Keratinocyte (primary cell): ENCODE data around the gene SOAT1. TPM values are rescaled to one million over a fixed set of nuclear protein-coding genes. Genes with fewer than 3 reads are reported as not detected.
A peak's percentile ranks its signal among the peaks of the same experiment; 100 is the strongest.
"Not testable (repeated sequence)": the region's sequence is repeated elsewhere in the genome, so short reads cannot be mapped to it uniquely, and the experiment has no call there.

ENCODE experiments used
- DNase-seq: peaks from one replicate; pipeline ENCODE4 v3.0.0-alpha.2; 2011; ENCODE audit warnings: low read depth, missing footprints, low spot score
- FAIRE-seq: peaks from 2 replicates; lab custom pipeline; 2011; peaks lifted over from hg19 to GRCh38; lab: Jason Lieb, UNC
- H2AFZ ChIP-seq: 2 replicates; pipeline ENCODE4 v1.6.0; 2012; ENCODE audit warnings: low read length, control low read depth, inconsistent platforms; ENCODE audit not compliant: control insufficient read depth
- H3K27ac ChIP-seq: 2 replicates; pipeline ENCODE4 v1.5.1; 2011; ENCODE audit warnings: low read length; ENCODE audit not compliant: control insufficient read depth, insufficient read depth
- H3K27me3 ChIP-seq: 3 replicates; pipeline ENCODE4 v1.6.0; 2011; ENCODE audit warnings: low read length; ENCODE audit not compliant: control insufficient read depth, insufficient read depth; ENCODE audit errors: extremely low read depth
- H3K36me3 ChIP-seq, 2 experiments: 2 replicates in 1 of 2; 3 replicates in 1 of 2; pipeline ENCODE4 v1.5.1; 2011; ENCODE audit warnings: low read length in 2 of 2, mild to moderate bottlenecking in 1 of 2; ENCODE audit not compliant: control insufficient read depth in 2 of 2, insufficient read depth in 2 of 2; ENCODE audit errors: extremely low read depth in 1 of 2
- H3K4me1 ChIP-seq: 3 replicates; pipeline ENCODE4 v1.5.1; 2011; ENCODE audit warnings: low read length; ENCODE audit not compliant: control insufficient read depth, insufficient read depth; ENCODE audit errors: extremely low read depth
- H3K4me2 ChIP-seq: 3 replicates; pipeline ENCODE4 v1.6.0; 2011; ENCODE audit warnings: low read depth, low read length; ENCODE audit not compliant: control insufficient read depth, insufficient read depth; ENCODE audit errors: extremely low read depth
- H3K4me3 ChIP-seq, 3 experiments: fragments of 200-600 bp in 1 of 3; sonication (generic) in 1 of 3; 2 replicates in 2 of 3; 3 replicates in 1 of 3; pipeline ENCODE4 v1.5.1; 2011 to 2016; ENCODE audit warnings: low read length in 3 of 3, mild to moderate bottlenecking in 3 of 3, control low read depth in 2 of 3, inconsistent platforms in 1 of 3, low read depth in 1 of 3, mixed read lengths in 1 of 3, mixed run types in 1 of 3, moderate library complexity in 1 of 3; ENCODE audit not compliant: control insufficient read depth in 2 of 3, insufficient read depth in 2 of 3; ENCODE audit errors: extremely low read depth in 1 of 3
- H3K79me2 ChIP-seq: 2 replicates; pipeline ENCODE4 v1.6.0; 2012; ENCODE audit warnings: low read length; ENCODE audit not compliant: control insufficient read depth, insufficient read depth
- H3K9ac ChIP-seq: 3 replicates; pipeline ENCODE4 v1.6.0; 2011; ENCODE audit warnings: low read length; ENCODE audit not compliant: control insufficient read depth, insufficient read depth; ENCODE audit errors: extremely low read depth
- H3K9me1 ChIP-seq: 3 replicates; pipeline ENCODE4 v1.6.0; 2011; ENCODE audit warnings: low read length; ENCODE audit not compliant: control insufficient read depth, insufficient read depth; ENCODE audit errors: extremely low read depth
- H3K9me3 ChIP-seq: 2 replicates; pipeline ENCODE4 v1.5.1; 2012; ENCODE audit warnings: low read depth, low read length; ENCODE audit not compliant: control insufficient read depth
- H4K20me1 ChIP-seq: 3 replicates; pipeline ENCODE4 v1.6.0; 2011; ENCODE audit warnings: low read length; ENCODE audit not compliant: control insufficient read depth, insufficient read depth; ENCODE audit errors: extremely low read depth
- EZH2 ChIP-seq: IDR thresholded peaks from one replicate; pipeline ENCODE4 v1.6.1; 2012; ENCODE audit warnings: inconsistent platforms, mild to moderate bottlenecking, low read length, moderate library complexity
- dilution Hi-C: fragments of 300-500 bp; cut with MboI; formaldehyde crosslinking; loops from one replicate; pipeline ENCODE4 v1.7.0; 2020; ENCODE audit warnings: low sequenced_read_pairs; ENCODE audit not compliant: extremely low pct_ligation_motif_present
- polyA minus RNA-seq, 3 experiments: library from RNA; depleted of rRNA, polyadenylated mRNA; stranded (reverse); fragments of >200 nt; gene quantifications; 1 replicate in 1 of 3; 2 replicates in 1 of 3; 3 replicates in 1 of 3; pipeline ENCODE4 v1.2.3, GENCODE V29; 2011
- polyA plus RNA-seq, 5 experiments: library from polyadenylated mRNA; depleted of rRNA in 3 of 5; stranded (reverse) in 3 of 5; stranded (forward) in 1 of 5; unstranded in 1 of 5; fragments of >200 nt; gene quantifications; 1 replicate in 1 of 5; 2 replicates in 3 of 5; 3 replicates in 1 of 5; pipeline versions ENCODE4 v1.2.1 to v1.2.3, GENCODE V29; 2011 to 2012; ENCODE audit warnings: missing spikeins in 2 of 5, low read depth in 1 of 5, low replicate concordance in 1 of 5
- TF ChIP-seq, protein P1 (sequence below), 3 experiments: IDR thresholded peaks in 1 of 3; conservative IDR thresholded peaks in 1 of 3; optimal IDR thresholded peaks in 1 of 3; 2 replicates in 2 of 3; 3 replicates in 1 of 3; pipeline versions ENCODE3 to v1.5.1; 2011; ENCODE audit warnings: low read length in 3 of 3, mild to moderate bottlenecking in 3 of 3, moderate library complexity in 2 of 3, control low read depth in 1 of 3, inconsistent platforms in 1 of 3; ENCODE audit not compliant: insufficient read depth in 2 of 3; ENCODE audit errors: extremely low read depth in 1 of 3

SOAT1 gene
- polyA plus RNA-seq (46.7 to 62.9 TPM (median 49.6 TPM) in 3 replicates), polyA minus RNA-seq (30.6 to 119 TPM (median 78.3 TPM) in 3 replicates)
- polyA plus RNA-seq (2011; ENCODE audit: low read depth) = 8.2 TPM
- 14.7 and 41.8 TPM in 2 replicates for polyA plus RNA-seq (2011; cell fraction: cytosol; rRNA removed)
- polyA plus RNA-seq (2011; cell fraction: nucleus; rRNA removed) = 73.1 and 94.5 TPM in 2 replicates
- polyA plus RNA-seq (2012; ENCODE audit: low replicate concordance) = 12.5 and 33.5 TPM in 2 replicates
- 17.8 TPM for polyA minus RNA-seq (2011; cell fraction: cytosol; rRNA and poly(A)+ RNA removed)
- polyA minus RNA-seq (2011; cell fraction: nucleus; rRNA and poly(A)+ RNA removed) = 43.9 and 109 TPM in 2 replicates

DNA sequence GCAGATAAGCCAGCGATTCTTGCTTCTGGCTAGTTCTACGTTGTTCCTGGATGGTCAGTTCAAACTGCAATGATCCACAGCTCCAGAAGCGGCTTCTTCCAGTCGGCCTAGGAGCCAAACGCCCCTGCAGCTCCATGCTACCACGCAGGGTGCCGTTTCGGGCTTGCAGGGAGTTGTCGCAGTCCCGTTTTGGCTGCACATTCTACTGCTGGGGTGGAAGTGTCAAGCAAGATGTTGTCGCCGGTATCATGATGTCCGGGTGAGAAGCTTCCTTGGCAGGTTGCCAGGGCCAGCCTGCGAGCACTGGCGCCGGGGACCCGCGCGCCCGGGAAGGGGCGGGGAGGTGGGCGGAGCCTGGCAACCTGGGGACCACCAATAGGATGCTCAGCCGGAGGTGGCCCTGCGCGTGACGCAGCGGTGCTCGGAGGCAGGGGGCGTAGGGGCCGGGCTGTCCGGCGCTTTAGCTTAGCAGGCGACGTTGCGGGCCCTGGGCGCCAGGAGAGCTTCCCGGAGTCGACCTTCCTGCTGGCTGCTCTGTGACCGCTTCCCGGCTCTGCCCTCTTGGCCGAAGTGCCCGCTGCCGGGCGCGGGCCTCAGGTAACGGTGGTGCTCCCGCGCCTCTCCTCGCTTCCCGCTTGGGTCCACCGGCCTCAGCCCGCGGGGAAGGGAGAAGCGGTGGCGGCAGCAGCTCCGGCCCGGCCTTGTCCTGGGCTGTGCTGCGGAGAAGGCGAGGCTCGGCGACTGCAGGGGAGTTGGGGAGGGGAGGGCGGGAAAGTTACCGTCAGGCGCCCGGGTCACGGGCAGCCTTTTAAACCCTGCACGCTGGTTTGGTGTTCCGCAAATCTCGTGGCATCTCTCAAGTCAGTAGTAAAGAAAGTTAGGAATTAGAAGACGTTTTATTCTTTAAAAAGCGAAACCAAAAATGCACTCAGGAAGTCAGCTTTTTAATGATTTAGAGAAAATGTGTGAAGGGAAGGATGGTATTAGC, at the start of gene SOAT1:
SOAT1 (plus strand) TSS at position 458 of the 988 bp plus-strand sequence. CDS start 8,888 bp downstream, outside the sequence.
- H3K9me3 ChIP-seq = no peaks in the 10 kb centered on the region
- H3K27me3 ChIP-seq = no peaks in the 10 kb centered on the region
- DNase-seq (no peak), FAIRE-seq (no peak)
- peaks cover 36% of the 10 kb centered on the region for H3K79me2 ChIP-seq
- H3K4me1 ChIP-seq = peaks cover 21% of the 10 kb centered on the region
- H3K36me3 ChIP-seq = no peaks in the 10 kb centered on the region
- H3K9me1 ChIP-seq = no peaks in the 10 kb centered on the region
- peak within 1 kb of the TSS; percentile 67 to 77 (median 70) for H3K4me3 ChIP-seq
- H2AFZ ChIP-seq = peak within 1 kb of the TSS; percentile 91
- peak within 1 kb of the TSS; percentile 97 for H3K4me2 ChIP-seq
- dilution Hi-C loops = no loop called here
- H3K27ac ChIP-seq = peak within 1 kb of the TSS; percentile 78
- no peaks in the 10 kb centered on the region for H4K20me1 ChIP-seq
- peak within 1 kb of the TSS; percentile 84 for H3K9ac ChIP-seq
- TF ChIP-seq, protein P1, sequence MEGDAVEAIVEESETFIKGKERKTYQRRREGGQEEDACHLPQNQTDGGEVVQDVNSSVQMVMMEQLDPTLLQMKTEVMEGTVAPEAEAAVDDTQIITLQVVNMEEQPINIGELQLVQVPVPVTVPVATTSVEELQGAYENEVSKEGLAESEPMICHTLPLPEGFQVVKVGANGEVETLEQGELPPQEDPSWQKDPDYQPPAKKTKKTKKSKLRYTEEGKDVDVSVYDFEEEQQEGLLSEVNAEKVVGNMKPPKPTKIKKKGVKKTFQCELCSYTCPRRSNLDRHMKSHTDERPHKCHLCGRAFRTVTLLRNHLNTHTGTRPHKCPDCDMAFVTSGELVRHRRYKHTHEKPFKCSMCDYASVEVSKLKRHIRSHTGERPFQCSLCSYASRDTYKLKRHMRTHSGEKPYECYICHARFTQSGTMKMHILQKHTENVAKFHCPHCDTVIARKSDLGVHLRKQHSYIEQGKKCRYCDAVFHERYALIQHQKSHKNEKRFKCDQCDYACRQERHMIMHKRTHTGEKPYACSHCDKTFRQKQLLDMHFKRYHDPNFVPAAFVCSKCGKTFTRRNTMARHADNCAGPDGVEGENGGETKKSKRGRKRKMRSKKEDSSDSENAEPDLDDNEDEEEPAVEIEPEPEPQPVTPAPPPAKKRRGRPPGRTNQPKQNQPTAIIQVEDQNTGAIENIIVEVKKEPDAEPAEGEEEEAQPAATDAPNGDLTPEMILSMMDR (optimal IDR thresholded peaks at IDR 0.05 in 1 of 3, IDR thresholded peaks at IDR 0.05 in 1 of 3, conservative IDR thresholded peaks at IDR 0.05 in 1 of 3; ENCODE audit: extremely low read depth in 1 of 3, insufficient read depth in 2 of 3, low read length in 3 of 3) = peak in 2 of 3 experiments; percentile 18 to 41
- TF ChIP-seq EZH2 = no peak

DNA sequence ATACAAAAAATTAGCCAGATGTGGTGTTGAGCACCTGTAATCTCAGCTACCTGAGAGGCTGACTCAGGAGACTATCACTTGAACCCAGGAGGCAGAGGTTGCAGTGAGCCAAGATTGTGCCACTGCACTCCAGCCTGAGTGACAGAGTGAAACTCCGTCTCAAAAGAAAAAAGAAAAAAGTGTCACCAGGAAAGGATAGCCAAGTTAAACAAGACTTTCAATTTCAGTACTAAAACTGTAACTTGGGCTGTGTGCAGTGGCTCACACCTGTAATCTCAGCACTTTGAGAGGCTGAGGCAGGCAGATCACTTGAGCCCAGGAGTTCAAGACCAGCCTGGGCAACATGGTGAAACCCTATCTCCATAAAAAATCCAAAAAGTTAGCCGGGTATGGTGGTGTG, 48.2 kb upstream of the SOAT1 start:
- dilution Hi-C loops, H3K9ac ChIP-seq, H3K27me3 ChIP-seq, H3K9me1 ChIP-seq, H3K9me3 ChIP-seq, H3K36me3 ChIP-seq, H2AFZ ChIP-seq, H3K27ac ChIP-seq, H3K4me2 ChIP-seq, H4K20me1 ChIP-seq, H3K79me2 ChIP-seq, DNase-seq, FAIRE-seq, H3K4me3 ChIP-seq, H3K4me1 ChIP-seq: not testable (repeated sequence)
